CD4-positive, alpha-beta T cell treated with Interleukin-10 for 1 hour (primary cell): ENCODE data around the gene RPS6KC1.
"Not testable (repeated sequence)": the region's sequence is repeated elsewhere in the genome, so short reads cannot be mapped to it uniquely, and the experiment has no call there.

Source experiments
- DNase-seq: peaks from one replicate; pipeline ENCODE4 v3.0.0-alpha.2; 2020

Gene RPS6KC1

DNA sequence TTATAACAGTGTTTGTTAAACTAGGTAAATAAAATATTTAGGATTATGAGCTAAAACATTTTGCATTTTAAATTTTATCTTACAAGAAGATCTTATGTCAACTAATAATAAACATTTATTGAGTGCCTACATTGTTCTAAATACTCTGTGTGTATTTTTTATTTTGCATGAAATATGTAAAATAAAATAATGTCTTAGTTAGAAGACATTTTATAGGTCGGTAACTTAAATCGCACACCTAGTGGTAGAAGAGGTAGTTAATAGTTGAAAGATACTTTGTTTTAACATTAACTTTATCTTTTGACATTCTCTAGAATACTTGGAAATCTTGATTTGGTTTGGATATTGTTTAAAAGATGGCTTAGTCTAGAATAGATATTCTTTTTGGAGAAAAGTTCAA, 60.5 kb downstream of the RPS6KC1 start:
- no peak for DNase-seq

- not testable (repeated sequence) for DNase-seq
These were observed 61.7 kb downstream of the RPS6KC1 start for GRCh38 chr1:213112723-213113122.

DNA sequence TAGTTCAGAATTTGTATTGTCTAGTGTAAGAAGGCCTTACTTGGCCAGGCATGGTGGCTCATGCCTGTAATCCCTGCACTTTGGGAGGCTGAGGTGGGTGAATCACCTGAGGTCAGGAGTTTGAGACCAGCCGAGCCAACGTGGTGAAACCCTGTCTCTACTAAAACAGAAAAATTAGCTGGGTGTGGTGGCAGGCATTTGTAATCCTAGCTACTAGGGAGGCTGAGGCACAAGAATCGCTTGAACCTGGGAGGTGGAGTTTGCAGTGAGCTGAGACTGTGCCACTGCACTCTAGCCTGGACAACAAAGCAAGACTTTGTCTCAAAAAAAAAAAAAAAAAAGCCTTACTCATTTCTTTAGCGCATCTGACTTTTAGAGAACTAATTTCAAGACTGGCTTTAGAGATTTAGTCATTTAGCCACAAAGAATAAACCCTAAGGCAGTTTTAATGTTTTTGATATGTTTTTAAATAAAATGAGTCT, 66.7 kb downstream of the RPS6KC1 start:
- not testable (repeated sequence) for DNase-seq

- DNase-seq = no peak
These were observed 68.8 kb downstream of the RPS6KC1 start for GRCh38 chr1:213119794-213120193.

- DNase-seq = no peak
These were observed 69.3 kb downstream of the RPS6KC1 start for GRCh38 chr1:213120386-213120785.

- no peak for DNase-seq
These were observed 69.9 kb downstream of the RPS6KC1 start for GRCh38 chr1:213120961-213121360.

DNA sequence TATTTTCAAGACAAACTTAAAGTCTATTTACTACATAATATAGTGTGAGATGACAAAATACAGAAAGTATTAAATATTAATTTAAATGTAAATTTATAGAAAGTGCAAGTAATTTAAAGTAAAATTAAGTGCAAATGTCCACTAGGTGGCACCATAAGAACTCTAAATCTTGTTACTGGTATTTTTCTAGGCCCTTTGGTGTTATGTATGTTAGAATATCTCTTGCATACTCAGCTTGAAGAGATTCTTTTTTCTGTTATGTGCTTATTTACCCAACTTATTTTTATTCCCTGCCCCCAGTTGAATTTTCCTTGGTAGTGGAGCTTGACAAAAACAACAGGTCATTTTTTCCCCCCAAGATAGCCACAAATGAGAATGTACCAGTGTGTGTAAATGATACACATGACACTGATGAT, 71.5 kb downstream of the RPS6KC1 start:
- peak; percentile 41 for DNase-seq

DNA sequence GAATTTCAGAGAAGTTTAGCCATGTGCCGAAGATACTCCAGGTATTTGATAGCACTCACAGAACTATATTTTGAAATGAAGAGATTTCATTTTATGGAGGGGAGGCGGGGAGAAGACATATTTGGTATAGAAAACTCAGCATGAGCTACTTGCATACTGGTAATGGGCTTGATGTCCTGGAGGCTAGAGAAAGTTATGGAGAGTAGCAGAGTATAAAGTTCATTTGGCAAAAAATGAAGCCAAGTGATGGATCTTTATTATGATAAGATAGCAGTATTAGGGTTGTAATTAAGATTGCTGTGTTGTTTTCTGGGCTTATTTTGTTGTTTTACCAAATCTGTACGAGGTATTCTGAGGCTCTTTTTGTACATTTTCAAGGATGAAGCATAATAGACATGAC, 72.0 kb downstream of the RPS6KC1 start:
- DNase-seq = no peak

GRCh38 chr1:213123536-213123935, 72.5 kb downstream of the RPS6KC1 start:
- DNase-seq = no peak

DNA sequence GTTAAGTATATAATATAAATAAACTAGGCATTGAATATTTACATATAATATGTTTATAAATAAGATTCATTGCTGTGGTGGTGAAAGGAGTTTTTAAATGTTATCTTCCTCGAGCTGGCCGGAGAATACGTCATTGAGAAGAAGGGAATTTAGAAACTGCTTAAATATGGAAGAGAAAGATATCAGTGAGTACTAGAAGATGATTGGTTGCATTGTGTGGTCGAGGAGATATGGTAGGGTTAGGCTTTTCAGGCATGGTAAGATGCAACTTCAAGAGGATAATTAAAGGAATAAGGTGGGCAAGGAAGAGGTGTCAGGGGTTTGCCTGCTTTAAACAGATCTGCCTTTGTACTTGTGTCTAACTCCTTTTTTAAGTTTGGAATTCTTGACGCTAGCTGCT, 73.5 kb downstream of the RPS6KC1 start:
- no peak for DNase-seq

DNA sequence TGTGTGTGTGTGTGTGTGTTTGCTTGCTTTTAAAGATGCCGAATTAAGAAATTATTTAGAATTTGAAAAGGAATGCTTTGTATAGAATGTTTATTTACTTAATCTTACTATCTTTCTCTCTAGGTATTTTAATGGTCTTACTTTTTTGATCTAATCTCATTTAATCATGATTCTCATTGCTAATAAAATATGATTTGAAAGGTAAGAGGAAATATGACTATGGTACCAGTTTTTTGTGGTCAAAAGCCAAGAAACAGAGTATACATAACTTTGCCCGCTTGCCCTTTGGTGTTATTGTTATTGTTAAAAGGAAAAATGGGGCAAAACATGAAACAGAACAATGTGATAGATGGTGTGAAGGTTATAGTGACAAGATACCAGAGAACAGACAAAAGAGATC, 74.6 kb downstream of the RPS6KC1 start:
- DNase-seq = no peak

GRCh38 chr1:213127074-213127473, 76.0 kb downstream of the RPS6KC1 start:
- no peak for DNase-seq

GRCh38 chr1:213131851-213132655, 81.0 kb downstream of the RPS6KC1 start:
- no peak for DNase-seq

- DNase-seq = no peak
These were observed 84.5 kb downstream of the RPS6KC1 start for GRCh38 chr1:213135572-213135971.

DNA sequence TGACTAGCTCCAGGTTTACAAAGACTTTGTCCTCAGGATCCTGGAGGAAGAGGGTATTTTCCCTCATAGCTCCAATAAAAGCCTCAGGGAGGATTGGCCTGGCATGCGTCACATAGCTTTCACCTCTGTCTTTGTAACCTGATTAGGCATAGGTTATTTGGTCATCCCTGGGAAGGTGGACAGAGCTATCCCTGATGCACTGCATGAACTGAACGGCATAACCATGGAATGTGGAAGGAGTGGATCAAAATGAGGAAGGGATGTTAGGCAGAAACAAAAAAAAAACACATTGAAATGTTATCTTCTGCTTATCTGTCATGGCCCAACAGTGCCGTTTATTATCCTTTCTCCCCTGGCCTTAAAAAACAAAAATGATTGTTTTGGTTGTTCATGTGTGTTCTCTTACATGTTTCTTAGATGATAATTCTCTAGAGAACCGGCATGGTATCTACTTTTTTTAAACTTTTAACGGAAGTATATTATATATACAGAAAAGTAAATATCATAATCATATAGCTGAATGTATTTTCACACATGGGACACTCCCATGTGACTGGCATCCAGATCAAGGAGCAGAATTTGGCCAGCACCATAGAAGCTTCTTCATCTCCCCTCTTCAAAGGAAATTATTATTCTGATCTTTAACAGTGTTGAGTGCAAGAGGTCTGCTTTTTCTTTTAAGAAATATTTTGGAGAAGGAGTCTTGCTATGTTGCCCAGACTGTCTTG, 85.3 kb downstream of the RPS6KC1 start:
- DNase-seq = no peak

- DNase-seq = no peak
These were observed 87.3 kb downstream of the RPS6KC1 start for GRCh38 chr1:213138391-213138790.

DNA sequence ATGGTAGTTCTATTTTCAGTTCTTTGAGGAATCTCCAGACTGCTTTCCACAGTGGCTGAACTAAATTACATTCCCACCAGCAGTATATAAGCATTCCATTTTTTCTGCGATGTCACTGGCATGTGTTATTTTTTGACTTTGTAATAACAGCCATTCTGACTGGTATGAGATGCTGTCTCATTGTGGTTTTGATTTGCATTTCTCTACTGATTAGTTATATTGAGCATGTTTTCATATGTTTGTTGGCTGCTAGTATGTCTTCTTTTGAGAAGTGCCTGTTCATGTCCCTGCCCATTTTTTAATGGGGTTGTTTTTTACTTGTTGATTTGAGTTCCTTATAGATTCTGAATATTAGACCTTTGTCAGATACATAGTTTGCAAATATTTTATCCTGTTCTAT, 87.9 kb downstream of the RPS6KC1 start:
- DNase-seq = no peak

- DNase-seq = no peak
These were observed 97.9 kb downstream of the RPS6KC1 start for GRCh38 chr1:213148905-213149304.

- DNase-seq = not testable (repeated sequence)
These were observed 99.0 kb downstream of the RPS6KC1 start for GRCh38 chr1:213150090-213150489.

- no peak for DNase-seq
These were observed 103.1 kb downstream of the RPS6KC1 start for GRCh38 chr1:213154056-213154685.

DNA sequence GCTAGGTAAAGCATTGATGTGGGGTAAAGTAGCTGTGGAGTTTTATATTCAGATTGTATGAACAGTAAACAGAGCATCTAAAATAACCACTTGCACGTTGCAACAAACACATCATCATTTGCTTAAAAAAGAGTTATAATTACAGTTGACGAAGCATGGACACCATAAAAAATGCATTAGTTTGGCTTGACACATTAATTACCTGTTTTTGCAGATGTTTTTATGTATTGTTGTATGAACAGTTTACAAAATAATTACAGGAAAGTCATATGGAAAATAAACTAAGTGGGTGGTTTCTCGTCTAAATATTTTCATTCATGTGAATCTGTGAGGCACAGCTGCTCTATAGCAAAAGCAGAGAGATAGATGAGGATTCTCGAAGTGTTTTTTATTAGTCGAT, 108.3 kb downstream of the RPS6KC1 start:
- no peak for DNase-seq

DNA sequence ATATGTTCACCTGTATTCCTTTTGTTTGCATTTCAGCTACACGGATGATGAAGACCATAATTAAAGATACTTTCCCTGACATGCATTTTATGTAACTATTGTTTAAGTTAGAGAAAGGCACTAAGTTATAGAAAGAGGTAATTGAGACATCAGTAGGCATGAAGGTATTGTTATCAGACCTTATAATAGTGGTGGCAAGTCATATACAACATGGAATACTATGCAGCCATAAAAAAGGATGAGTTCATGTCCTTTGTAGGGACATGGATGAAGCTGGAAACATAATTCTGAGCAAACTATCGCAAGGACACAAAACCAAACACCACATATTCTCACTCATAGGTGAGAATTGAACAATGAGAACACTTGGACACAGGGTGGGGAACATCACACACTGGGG, 109.4 kb downstream of the RPS6KC1 start:
- DNase-seq = not testable (repeated sequence)

DNA sequence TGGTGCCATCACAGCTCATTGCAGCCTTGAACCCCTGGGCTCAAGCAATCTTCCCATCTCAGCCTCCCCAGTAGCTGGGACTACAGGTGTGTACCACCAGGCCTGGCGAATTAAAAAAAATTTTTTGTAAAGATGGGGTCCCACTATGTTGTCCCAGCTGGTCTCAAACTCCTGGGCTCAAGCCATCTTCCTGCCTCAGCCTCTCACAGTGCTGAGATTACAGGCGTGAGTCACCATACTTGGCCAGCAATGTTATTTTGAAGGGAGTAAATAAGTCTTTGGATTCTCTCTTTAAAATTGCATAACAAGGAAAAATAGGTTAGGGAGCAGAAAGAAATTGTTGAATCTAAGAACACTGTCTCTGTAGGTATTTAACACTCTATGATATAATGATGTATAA, 111.3 kb downstream of the RPS6KC1 start:
- DNase-seq = no peak

GRCh38 chr1:213162862-213163261, 111.8 kb downstream of the RPS6KC1 start:
- DNase-seq = no peak
